Hematopoietic multipotent progenitor cell treated with erythropoietin and hydrocortisone succinate and interleukin-3 and kit ligand, for 17 days (in vitro differentiated cells): Measurements from ENCODE around the gene BACE1.

ENCODE experiments used
- DNase-seq: peaks from one replicate; pipeline ENCODE4 v3.0.0-alpha.2; 2015; ENCODE audit warnings: low spot score

BACE1 gene

GRCh38 chr11:117305145-117305544 lies 10.9 kb downstream of the BACE1 start:
- DNase-seq = no peak

- no peak for DNase-seq
Observed at GRCh38 chr11:117303646-117304315, 12.3 kb downstream of the BACE1 start.

GRCh38 chr11:117303101-117303500 lies 13.0 kb downstream of the BACE1 start:
- DNase-seq = no peak

GRCh38 chr11:117302228-117302627 lies 13.8 kb downstream of the BACE1 start:
- DNase-seq = no peak

GRCh38 chr11:117300773-117301172 lies 15.3 kb downstream of the BACE1 start:
- DNase-seq = no peak

- DNase-seq = no peak
Observed at GRCh38 chr11:117300283-117300663, 15.8 kb downstream of the BACE1 start.

- no peak for DNase-seq
Observed at GRCh38 chr11:117299351-117300282, 16.4 kb downstream of the BACE1 start.

GRCh38 chr11:117298195-117298594 lies 17.9 kb downstream of the BACE1 start:
- no peak for DNase-seq

- DNase-seq = no peak
Observed at GRCh38 chr11:117296881-117297280, 19.2 kb downstream of the BACE1 start.

GRCh38 chr11:117295438-117296137 lies 20.5 kb downstream of the BACE1 start:
- DNase-seq = no peak

GRCh38 chr11:117292616-117293015 lies 23.4 kb downstream of the BACE1 start:
- DNase-seq = no peak

GRCh38 chr11:117290809-117291396 lies 25.2 kb downstream of the BACE1 start, which contains the start of gene BACE1-AS:
Gene BACE1-AS, plus strand, starts transcription at chr11:117291346.
- no peak for DNase-seq

GRCh38 chr11:117289795-117290194 lies 26.3 kb downstream of the BACE1 start:
- no peak for DNase-seq

GRCh38 chr11:117287668-117288067 lies 28.4 kb downstream of the BACE1 start:
- no peak for DNase-seq

GRCh38 chr11:117286588-117286987 lies 29.5 kb downstream of the BACE1 start:
- DNase-seq = no peak

GRCh38 chr11:117284053-117284452 lies 32.0 kb downstream of the BACE1 start:
- DNase-seq = no peak

- DNase-seq = no peak
Observed at GRCh38 chr11:117282956-117283355, 33.1 kb downstream of the BACE1 start.

- DNase-seq = no peak
Observed at GRCh38 chr11:117281869-117282268, 34.2 kb downstream of the BACE1 start.

- no peak for DNase-seq
Observed at GRCh38 chr11:117281159-117281558, 34.9 kb downstream of the BACE1 start.

GRCh38 chr11:117279711-117280376 lies 36.2 kb downstream of the BACE1 start:
- DNase-seq = no peak

GRCh38 chr11:117278347-117278746 lies 37.7 kb downstream of the BACE1 start:
- DNase-seq = no peak
